Liver (tissue), 9 donors: ENCODE measurements around the gene WDR86. TPM values are rescaled to one million over a fixed set of nuclear protein-coding genes. Genes with fewer than 3 reads are reported as not detected.

Source experiments
- DNase-seq: peaks from one replicate; pipeline ENCODE4 v3.0.0-alpha.2; 2017; ENCODE audit warnings: low spot score
- H3K27ac ChIP-seq, 2 donors: one replicate each; pipeline ENCODE4 v1.7.0; 2013; ENCODE audit warnings: inconsistent platforms in 2 of 2, low read length in 2 of 2, control low read depth in 1 of 2, low read depth in 1 of 2, mild to moderate bottlenecking in 1 of 2
- H3K27me3 ChIP-seq, 4 donors: one replicate each; pipeline versions ENCODE4 v1.6.1 to v1.7.0; 2013; ENCODE audit warnings: low read length in 3 of 4, inconsistent platforms in 1 of 4, mild to moderate bottlenecking in 1 of 4, moderate library complexity in 1 of 4; ENCODE audit not compliant: control insufficient read depth in 4 of 4, insufficient read depth in 4 of 4
- H3K36me3 ChIP-seq, 4 donors: one replicate each; pipeline versions ENCODE4 v1.6.1 to v1.7.0; 2013; ENCODE audit warnings: low read length in 3 of 4, mild to moderate bottlenecking in 3 of 4, low read depth in 1 of 4, moderate library complexity in 1 of 4; ENCODE audit not compliant: control insufficient read depth in 4 of 4, insufficient read depth in 3 of 4
- H3K4me1 ChIP-seq, 4 donors: one replicate each; pipeline versions ENCODE4 v1.6.1 to v1.7.0; 2013; ENCODE audit warnings: low read length in 3 of 4, mild to moderate bottlenecking in 3 of 4, moderate library complexity in 1 of 4; ENCODE audit not compliant: control insufficient read depth in 4 of 4, insufficient read depth in 4 of 4
- H3K4me3 ChIP-seq, 3 donors: one replicate each; pipeline versions ENCODE4 v1.6.1 to v1.7.0; 2013; ENCODE audit warnings: low read length in 3 of 3, control low read depth in 1 of 3, low read depth in 1 of 3, mild to moderate bottlenecking in 1 of 3
- H3K9ac ChIP-seq, 2 donors: one replicate each; pipeline ENCODE4 v1.7.0; 2013; ENCODE audit warnings: low read length in 2 of 2, mild to moderate bottlenecking in 2 of 2, moderate library complexity in 2 of 2, control low read depth in 1 of 2, low read depth in 1 of 2
- H3K9me3 ChIP-seq, 4 donors: one replicate each; pipeline versions ENCODE4 v1.6.1 to v1.7.0; 2013; ENCODE audit warnings: low read length in 3 of 4; ENCODE audit not compliant: control insufficient read depth in 4 of 4
- ATF3 ChIP-seq: IDR thresholded peaks from 2 replicates; pipeline ENCODE4 v1.6.1; 2016; ENCODE audit warnings: antibody characterized with exemption
- EGR1 ChIP-seq, 2 donors: IDR thresholded peaks; 2 replicates each; pipeline ENCODE4 v1.6.1; 2016 to 2018; ENCODE audit warnings: antibody characterized with exemption in 2 of 2, low read depth in 2 of 2
- FOXA1 ChIP-seq: IDR thresholded peaks from 2 replicates; pipeline ENCODE4 v1.6.1; 2016; ENCODE audit warnings: antibody characterized with exemption
- FOXA2 ChIP-seq: IDR thresholded peaks from 2 replicates; pipeline ENCODE4 v1.6.1; 2016; ENCODE audit warnings: antibody characterized with exemption
- HNF4G ChIP-seq: IDR thresholded peaks from 2 replicates; pipeline ENCODE4 v1.6.1; 2016; ENCODE audit warnings: antibody characterized with exemption
- JUND ChIP-seq, 2 donors: IDR thresholded peaks; 2 replicates each; pipeline ENCODE4 v1.6.1; 2016; ENCODE audit warnings: antibody characterized with exemption in 2 of 2
- MAX ChIP-seq: IDR thresholded peaks from 2 replicates; pipeline ENCODE4 v1.6.1; 2016; ENCODE audit warnings: antibody characterized with exemption
- NR2F2 ChIP-seq: IDR thresholded peaks from 2 replicates; pipeline ENCODE4 v1.6.1; 2016; ENCODE audit warnings: antibody characterized with exemption
- REST ChIP-seq: IDR thresholded peaks from 2 replicates; pipeline ENCODE4 v1.6.1; 2016; ENCODE audit warnings: antibody characterized with exemption, mild to moderate bottlenecking
- RXRA ChIP-seq, 2 donors: IDR thresholded peaks; 2 replicates each; pipeline ENCODE4 v1.6.1; 2017 to 2018; ENCODE audit warnings: antibody characterized with exemption in 2 of 2, mild to moderate bottlenecking in 1 of 2
- WGBS: extraction: QIAGEN DNeasy Blood & Tissue Kit; methylation state at CpG from one replicate; pipeline ENCODE4 v1.1.7; 2013; 5-methylcytosine and 5-hydroxymethylcytosine counted together
- polyA plus RNA-seq, 2 donors: library from polyadenylated mRNA; stranded (reverse) in 1 of 2; unstranded in 1 of 2; fragments of 200-250 nt in 1 of 2; fragments of >200 nt in 1 of 2; fragmentation: Nextera tagmentation in 1 of 2; extraction: Ambion mirVana in 1 of 2; gene quantifications; one replicate each; pipeline versions ENCODE4 v1.2.1 to v1.2.3, GENCODE V29; 2013 to 2015
- total RNA-seq, 2 donors: library from RNA; depleted of rRNA; stranded (reverse); fragments of >200 nt; gene quantifications; one replicate each; pipeline ENCODE4 v1.2.3, GENCODE V29; 2014
- donor health status: healthy.
- donor health status: healthy.
- donor health status: healthy.
- donor health status: healthy.
- donor health status: healthy.

Gene WDR86
- total and polyA plus RNA-seq, 4 donors = 0.35 to 4.9 (median 0.77) TPM

GRCh38 chr7:151439855-151440798 is 30.3 kb upstream of the WDR86 start, which contains the start of gene CRYGN (continued):
- no peak for TF ChIP-seq REST
- no peak for TF ChIP-seq JUND (IDR thresholded peaks at IDR 0.05)

GRCh38 chr7:151438864-151439601 is 29.2 kb upstream of the WDR86 start:
- 92% methylated on average over 17 of the region's 17 CpGs for WGBS
- TF ChIP-seq ATF3 (no peak), FOXA2 (no peak), MAX (no peak), NR2F2 (no peak), REST (no peak), EGR1 (IDR thresholded peaks at IDR 0.05; ENCODE audit: low read depth in 2 of 2) (no peak), RXRA (IDR thresholded peaks at IDR 0.05) (no peak), HNF4G (no peak), FOXA1 (no peak)
- Histone ChIP-seq H3K27me3 (no peaks in the 10 kb centered on the region), H3K4me1 (peaks cover 0 to 5% (median under 1%) of the 10 kb centered on the region in 4 donors), H3K27ac (no peak overlapping the region), H3K4me3 (no peak overlapping the region), H3K9ac (no peak overlapping the region), H3K9me3 (no peaks in the 10 kb centered on the region), H3K36me3 (no peaks in the 10 kb centered on the region)
- DNase-seq = no peak
